Stimulated activated CD8-positive, alpha-beta memory T cell treated with anti-CD3 and anti-CD28 coated beads, Interleukin-2, amount 100 ng/mL, for 48 hours (primary cell): ENCODE measurements around the gene SSTR5.

Experiments
- DNase-seq, 2 donors: peaks; one replicate each; pipeline ENCODE4 v3.0.0-alpha.2; 2020; ENCODE audit warnings: low read depth in 2 of 2

The SSTR5 gene

GRCh38 chr16:1054660-1055556, 17.6 kb upstream of the SSTR5 start:
- peak in 1 of 2 donors; percentile 23 for DNase-seq

DNA sequence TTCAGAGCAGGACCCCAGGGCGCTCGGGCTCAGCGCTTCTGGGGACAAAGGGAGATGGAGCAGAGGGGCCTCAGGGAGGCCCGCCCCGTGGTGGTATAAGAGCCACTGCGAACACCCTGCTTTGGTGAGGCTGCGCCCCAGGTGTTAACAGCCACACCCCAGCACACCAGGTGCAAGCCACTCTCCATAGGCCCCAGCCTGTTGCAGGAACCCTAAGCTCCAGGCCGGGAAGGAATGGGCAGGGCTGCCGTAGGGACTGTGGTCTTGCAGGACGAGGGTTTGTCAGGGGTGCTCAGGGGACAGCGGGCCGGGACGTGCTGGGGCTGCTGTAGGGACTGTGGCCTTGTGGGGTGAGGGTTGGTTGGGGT, 17.0 kb upstream of the SSTR5 start:
- DNase-seq = no peak

- DNase-seq = no peak
These were observed 16.4 kb upstream of the SSTR5 start for GRCh38 chr16:1056196-1056595.

- peak; percentile 60 to 68 for DNase-seq
These were observed 15.2 kb upstream of the SSTR5 start for GRCh38 chr16:1057252-1057932.

DNA sequence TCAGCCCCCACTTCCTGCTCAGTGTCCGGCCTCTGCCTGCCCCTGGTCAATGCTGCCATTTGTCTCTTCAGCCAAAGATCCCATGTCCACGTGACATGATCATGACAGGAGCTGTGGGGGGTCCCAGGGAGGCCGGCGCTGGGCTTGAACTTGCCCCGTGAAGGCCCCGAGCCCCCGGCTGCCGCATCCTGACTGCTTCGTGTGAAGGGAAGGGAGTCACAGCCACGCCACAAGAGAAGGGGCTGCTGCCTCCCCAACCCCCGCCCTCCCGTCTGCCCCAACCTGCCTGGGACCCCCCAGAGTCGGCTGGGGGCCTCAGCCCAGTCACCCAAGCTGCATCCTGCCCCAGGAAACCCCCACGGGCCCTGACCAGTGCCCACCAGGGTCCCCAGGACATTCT, 14.3 kb upstream of the SSTR5 start:
- DNase-seq = no peak

DNA sequence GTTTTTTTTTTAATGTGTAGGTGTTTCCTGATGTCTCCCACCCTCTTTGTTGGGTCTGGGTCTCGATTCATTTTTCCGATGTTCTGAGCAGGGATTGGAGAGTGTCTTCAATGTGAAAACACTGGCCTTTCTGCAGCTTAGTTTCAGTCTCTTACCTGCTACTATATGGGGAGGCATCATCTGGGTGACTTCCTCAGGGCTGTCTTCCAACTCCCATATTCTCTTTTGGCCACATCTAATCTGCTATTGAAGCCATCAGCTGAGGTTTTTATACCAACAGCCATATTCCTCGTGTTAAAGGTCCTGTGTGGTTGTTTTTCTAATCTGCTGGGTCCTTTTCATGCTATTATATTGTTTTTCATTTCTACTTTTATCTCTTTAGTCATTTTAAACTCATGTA, 13.2 kb upstream of the SSTR5 start:
- DNase-seq = no peak

GRCh38 chr16:1060416-1061340, 11.9 kb upstream of the SSTR5 start:
- no peak for DNase-seq

DNA sequence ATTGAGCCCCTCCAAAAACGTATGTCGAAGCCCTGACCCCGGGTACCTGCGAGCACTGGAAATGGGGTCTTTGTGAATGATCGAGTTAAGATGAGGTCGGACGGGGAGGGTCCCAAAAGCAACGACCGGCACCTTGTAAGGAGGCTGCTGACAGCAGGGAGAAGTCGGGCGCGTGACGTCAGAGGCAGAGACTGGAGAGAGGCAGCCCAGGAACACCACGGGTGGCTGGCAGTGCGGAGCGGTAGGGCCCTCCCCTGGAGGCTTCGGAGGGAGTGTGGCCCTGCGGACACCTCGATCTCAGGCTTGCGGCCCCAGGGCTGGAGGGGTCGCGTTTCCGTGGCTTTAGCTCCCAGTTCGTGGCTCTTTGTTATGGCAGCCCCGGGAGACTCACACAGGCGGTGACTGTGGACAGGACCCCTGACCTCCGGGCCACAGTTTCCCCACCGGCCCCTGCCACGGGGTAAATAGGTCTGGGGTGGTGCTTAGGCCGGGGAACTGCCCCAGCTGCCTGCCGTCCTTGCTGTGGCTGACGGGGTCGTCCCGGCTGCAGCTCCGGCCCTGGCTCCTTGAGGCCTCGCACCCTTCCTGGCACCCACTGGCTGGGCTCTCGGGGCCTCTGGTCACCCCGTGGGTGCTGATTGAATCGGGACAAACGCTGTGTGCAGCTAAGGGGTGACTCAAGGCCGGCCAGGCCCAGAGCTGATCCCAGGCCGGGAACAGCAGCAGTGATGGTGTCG, 10.6 kb upstream of the SSTR5 start:
- no peak for DNase-seq

- no peak for DNase-seq
These were observed 9.7 kb upstream of the SSTR5 start for GRCh38 chr16:1062895-1063294.

DNA sequence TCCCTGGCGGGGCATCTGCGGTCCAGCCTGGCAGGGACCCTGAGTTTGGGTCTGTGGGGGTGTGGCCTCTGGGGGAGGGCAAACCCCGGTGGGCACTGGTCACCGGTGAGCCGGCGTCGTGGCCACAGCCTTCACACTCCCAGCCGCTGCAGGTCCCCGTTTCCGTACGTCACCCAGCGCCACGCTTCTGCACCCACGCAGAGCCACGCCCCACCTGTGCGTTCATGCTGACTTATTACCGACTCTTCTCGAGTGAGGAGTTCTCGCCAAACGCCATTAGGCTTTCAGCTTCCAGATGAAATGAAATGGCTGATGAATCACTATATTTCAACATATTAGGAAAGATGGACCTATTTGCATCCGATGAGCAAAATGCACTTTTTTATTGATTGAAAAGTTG, 8.8 kb upstream of the SSTR5 start:
- no peak for DNase-seq

DNA sequence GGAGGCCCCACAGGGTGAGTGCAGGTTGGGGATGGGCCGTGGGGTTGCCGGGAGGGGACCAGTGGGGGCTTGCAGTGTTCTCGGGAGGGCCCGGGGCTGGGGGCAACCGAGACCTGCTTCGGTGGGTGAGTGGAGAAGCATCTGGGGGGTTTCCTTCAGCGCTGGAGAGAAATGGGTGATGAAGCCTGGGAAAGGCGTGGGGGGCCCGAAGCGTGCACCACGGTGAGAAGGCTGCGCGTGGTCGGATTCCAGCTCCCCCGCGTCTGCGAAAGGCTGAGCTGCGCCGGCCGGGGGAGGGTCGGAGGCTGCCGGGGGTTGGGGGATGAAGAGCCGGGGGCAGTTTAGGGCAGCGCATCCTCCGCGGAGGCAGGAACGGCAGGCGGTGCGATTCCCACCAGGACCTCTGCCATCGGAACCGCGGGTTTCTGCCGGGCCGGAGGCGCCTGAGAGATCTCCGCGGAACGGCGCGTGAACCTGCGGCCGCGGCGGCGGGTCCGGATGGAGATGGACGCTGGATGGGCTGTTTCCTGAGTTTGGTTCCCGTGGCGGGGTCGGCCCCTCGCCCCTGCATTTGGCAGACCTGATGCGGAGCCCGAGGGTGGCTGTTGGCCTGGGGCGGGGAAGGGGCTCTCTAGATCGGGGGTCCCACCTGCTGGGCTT, 6.9 kb upstream of the SSTR5 start:
- no peak for DNase-seq

DNA sequence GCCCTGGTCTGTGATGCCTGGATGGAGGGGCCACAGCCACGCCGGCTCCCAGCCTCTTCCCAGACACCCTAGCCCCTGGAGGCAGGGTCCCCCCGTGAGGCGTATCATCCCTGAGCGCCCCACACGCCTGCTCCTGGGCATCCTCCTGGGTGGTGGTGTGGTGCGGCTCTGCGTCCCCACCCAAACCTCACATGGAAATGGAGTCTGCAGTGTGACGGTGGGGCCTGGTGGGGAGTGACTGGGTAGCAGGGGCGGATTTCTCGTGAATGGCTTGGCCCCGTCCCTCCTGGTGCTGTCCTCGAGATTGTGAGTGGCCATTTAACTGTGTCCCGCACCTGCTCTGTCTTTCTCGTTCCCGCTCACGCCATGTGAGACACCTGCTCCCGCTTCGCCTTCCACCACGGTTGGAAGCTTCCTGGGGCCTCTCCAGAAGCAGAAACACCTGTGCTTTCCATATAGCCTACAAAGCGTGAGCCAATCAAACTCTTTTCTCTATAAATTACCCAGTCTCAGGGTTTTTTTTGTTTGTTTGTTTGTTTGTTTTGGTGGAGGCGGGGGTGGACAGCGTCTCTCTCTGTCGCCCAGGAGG, 5.9 kb upstream of the SSTR5 start:
- DNase-seq = no peak

DNA sequence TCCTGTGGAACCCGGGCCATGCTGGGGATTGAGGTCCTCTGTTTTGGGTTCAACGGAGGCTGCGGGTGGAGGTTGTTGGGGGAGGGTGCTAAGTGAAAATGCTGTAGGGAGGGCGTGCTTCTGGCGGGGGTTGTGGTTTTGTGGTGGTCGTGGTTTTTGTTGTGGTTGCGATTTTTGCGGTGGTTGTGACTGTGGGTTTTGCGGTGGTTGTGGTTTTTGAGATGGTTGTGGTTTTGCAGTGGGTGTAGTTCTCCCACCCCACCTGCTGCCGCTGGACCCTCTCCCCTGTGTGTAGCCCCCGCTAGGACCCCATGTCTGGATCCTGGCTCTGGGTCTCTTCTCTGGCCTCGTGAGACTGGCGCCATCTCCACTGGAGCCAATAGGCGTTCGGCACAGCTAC, 4.9 kb upstream of the SSTR5 start:
- no peak for DNase-seq

- DNase-seq = no peak
These were observed 4.1 kb upstream of the SSTR5 start for GRCh38 chr16:1068451-1068850.

DNA sequence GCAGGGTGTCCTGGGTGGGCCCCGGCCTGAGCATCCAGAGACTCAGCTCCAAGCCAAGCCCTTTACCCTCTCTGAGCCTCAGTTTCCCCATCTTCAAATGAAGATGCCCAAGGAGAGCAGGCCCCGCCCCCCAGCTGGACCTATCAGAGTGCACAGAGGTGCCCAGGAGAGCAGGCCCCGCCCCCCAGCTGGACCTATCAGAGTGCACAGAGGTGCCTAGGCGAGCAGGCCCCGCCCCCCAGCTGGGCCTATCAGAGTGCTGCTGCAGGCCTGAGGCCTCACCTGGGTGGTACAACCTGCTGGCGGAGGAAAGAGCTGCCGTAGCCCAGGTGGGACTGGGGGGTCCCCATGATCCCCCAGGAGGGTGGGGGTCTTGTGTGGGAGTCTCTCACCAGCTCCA, 3.4 kb upstream of the SSTR5 start:
- peak in 1 of 2 donors; percentile 12 for DNase-seq

- DNase-seq = no peak
These were observed 2.3 kb upstream of the SSTR5 start for GRCh38 chr16:1070084-1070863.

GRCh38 chr16:1070864-1071408, 1.6 kb upstream of the SSTR5 start:
- DNase-seq = no peak

GRCh38 chr16:1071561-1072225, 854 bp upstream of the SSTR5 start:
- DNase-seq = no peak

GRCh38 chr16:1073262-1073558, 663 bp downstream of the SSTR5 start:
- no peak for DNase-seq
